Stimulated activated CD8-positive, alpha-beta memory T cell treated with anti-CD3 and anti-CD28 coated beads, Interleukin-15, amount 100 ng/mL, for 1 hour (primary cell): ENCODE measurements around the gene NSRP1.
"Not testable (repeated sequence)": the region's sequence is repeated elsewhere in the genome, so short reads cannot be mapped to it uniquely, and the experiment has no call there.

Experiments used
- DNase-seq: peaks from one replicate; pipeline ENCODE4 v3.0.0-alpha.2; 2020; ENCODE audit warnings: low read depth

NSRP1 gene

DNA sequence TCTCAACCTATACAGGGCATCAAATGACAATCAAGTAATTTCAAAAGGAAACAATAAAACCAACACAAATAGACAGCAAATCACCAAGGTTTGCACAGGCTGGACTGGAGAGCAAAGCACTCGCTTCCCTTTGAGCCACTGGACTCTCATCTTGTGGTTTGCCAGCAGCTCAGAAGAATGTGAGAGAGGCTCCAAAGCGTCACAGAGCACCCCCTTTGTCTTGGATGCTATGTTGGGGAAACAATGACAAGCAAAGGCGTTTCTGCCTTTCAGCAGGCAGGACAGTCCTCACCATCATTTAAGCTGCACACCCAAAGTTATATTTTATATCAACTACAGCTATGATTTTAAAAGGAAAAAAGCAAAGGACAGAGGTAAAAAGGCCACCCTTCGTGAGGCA, 105.6 kb downstream of the NSRP1 start:
- no peak for DNase-seq

DNA sequence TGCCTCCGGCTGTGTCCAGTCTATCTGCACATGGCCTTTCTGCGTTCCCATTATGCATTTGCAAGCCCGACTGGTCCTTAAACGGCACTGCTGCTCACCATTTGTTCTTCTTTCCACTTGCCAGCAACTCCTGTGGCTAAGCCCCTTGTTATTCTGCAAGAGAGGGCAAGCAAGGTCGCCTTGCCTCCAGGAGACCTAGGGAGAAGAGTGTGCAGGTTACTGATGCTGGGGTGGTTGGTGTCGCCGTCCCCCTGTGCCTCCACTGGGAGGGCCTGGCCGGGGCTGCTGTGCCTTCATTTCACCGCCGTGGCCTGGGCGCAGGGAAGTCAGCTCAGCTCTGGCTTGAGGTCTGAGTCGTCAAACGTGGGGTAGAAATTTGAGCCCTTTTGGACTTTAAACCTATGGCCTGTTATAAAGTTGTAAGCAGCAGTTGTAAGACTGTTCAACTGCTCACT, 106.1 kb downstream of the NSRP1 start:
- DNase-seq, result no peak

DNA sequence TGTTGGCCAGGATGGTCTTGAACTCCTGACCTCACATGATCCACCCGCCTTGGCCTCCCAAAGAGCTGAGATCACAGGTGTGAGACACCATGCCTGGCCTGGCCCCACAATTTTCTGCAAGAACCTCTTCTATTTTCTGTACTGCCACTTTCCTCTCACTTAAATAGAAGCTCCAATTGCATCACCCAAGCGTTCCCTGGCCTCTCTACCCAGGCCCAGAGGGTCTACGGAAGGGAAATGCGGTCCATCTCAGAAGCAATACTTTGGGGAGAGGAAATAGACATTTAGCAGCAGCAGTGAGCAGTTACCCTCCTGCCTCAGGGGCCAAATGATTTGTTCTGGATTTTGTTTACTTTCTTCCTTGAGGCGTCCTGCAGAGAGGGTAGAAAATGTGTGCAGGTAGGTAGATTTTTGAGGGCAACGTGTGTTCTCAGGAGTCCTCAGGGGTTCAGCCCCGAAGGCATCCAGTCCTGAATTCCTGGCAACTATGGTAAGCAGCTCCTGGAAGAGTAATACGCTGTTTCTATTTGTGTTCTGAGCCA, 107.9 kb downstream of the NSRP1 start:
- no peak for DNase-seq

DNA sequence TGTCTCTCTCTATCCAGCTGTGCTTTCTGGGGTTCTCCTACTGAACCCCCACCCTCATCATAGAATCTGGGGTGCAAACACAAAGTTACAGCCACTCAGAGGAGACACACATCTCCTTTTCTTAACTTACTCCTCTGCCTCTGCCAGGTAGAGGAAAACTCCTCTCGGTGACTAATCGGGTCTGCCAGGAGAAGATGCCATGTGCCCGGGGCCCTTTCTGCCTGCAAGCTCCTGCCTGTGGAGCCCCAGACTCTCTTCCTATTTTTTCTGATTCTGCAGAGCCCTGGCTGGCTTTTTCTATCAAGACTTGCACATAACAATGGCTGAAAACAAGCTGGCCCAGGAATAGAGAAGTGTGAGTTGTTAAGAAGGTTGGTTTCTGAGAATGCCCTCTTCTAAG, 108.5 kb downstream of the NSRP1 start:
- no peak for DNase-seq

DNA sequence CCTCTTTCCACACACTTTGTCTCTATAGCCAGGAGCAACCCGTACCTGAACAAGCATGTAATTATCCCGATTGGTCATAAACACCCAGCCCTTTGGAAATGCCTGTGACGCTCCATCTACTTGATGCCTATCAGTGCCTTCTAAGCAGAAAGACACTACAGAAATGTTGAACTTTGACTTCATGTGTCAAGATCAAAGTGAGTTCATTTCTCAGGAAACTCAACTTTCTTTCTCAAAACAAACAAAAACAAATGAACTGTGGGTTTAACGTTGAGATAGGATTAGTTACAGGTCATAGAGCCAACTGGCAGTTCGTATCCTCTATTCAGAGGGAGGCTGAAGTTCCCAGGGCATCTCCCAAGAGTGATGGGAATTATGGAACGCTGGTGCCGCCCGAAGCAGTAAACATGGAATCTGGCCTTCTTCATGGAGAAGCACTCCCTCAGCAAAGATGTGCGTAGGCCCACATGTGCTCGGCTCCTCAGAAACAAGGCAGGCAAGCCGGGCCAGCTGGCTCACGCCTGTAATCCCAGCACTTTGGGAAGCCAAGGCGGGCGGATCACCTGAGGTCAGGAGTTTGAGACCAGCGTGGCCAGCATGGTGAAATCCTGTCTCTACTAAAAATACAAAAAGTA, 109.4 kb downstream of the NSRP1 start:
- no peak for DNase-seq

DNA sequence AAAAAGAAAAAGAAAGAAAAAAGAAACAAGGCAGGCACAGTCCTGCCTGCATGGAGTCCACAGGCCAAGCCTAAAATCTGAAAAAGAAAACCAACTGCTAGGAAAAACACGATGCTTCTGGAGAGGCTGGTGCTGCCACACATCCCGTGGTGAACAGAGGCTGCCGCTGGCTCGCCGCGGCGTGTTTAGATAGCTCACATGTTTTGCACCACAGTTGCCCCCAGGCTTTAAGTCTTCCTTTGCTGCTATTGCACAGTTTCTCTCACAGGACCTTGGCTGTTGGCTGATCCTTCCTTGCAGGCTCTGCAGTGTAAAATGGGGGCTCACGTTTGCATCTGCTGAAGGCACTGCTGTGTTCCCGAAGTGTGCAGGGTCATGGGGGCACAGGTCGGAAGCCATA, 110.3 kb downstream of the NSRP1 start:
- DNase-seq, result no peak

DNA sequence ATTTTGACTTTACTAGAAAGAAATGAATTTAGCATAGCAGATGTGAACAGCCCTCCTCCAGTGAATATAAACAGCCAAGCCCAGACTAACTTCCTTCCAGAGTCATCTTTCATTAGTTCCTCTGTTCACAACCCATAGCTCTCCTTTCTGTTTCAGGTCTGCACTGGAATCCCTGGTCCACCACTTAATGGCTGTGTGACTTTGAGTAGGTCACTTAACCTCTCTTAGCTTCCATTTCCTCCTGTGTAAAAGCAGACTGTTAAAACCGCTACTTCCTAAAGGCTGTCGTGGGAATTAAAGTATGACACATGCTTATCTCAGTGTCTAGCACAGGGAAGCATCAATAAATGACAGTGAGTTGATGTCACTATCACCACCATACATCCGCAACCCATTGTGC, 111.4 kb downstream of the NSRP1 start:
- no peak for DNase-seq

DNA sequence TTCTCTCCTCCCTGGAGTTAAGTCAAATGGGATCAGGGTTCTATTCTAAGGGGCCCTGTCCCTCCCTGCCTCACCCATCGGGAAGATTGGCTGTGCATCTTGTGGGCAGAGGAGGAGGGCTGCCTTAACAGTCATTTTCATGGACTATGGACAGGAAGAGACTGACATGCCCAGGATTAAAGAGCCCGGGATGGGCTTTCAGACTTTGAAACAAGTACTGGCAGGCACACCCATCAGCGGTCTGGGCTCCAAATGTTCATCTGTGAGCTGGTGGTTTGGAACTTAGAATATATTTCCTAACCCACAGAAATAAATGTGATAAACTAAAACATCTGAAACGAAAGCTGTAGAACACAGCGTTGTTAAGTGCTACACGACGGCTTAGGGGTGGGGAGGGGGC, 112.4 kb downstream of the NSRP1 start:
- DNase-seq, result no peak

DNA sequence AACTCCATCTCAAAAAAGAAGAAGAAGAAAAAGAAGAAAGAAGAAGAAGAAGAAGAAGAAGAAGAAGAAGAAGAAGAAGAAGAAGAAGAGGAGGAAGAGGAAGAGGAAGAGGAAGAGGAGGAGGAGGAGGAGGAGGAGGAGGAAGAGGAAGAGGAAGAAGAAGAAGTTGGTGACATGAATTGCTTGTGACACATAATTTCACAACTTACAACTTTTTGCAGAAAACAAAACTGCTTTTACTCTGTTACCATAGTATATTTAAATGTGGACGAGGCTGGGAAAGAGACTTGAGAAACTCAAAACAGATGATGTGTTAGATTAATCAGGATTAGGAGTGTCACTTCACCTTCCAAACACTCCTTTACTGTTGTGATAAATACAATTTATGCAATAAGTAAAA, 113.4 kb downstream of the NSRP1 start:
- not testable (repeated sequence) for DNase-seq

DNA sequence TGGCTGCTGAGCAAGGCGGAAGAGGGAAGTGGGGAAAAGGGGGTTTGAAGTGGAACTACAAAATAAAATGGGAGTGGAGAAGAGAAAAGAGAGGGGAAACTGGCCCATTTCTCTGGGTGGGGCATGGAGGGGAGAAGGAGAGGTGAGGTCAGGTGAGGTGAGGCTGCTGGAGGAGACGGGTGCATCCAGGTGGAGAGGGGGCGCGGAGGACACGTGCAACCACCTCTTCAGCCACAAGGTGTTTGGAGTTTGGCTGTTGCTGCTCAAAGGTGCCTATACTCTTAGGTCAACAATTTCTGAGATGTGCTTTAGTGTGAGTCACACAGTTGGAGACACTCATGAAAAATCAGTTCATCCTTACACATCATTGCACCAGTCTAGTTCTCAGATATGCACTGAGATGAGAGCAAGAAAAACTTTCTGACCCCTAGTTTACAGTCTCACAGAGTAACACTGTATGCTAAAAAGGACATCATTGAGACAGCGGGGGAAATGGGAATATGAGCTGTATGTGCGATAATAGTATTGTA, 114.0 kb downstream of the NSRP1 start:
- DNase-seq, result no peak

DNA sequence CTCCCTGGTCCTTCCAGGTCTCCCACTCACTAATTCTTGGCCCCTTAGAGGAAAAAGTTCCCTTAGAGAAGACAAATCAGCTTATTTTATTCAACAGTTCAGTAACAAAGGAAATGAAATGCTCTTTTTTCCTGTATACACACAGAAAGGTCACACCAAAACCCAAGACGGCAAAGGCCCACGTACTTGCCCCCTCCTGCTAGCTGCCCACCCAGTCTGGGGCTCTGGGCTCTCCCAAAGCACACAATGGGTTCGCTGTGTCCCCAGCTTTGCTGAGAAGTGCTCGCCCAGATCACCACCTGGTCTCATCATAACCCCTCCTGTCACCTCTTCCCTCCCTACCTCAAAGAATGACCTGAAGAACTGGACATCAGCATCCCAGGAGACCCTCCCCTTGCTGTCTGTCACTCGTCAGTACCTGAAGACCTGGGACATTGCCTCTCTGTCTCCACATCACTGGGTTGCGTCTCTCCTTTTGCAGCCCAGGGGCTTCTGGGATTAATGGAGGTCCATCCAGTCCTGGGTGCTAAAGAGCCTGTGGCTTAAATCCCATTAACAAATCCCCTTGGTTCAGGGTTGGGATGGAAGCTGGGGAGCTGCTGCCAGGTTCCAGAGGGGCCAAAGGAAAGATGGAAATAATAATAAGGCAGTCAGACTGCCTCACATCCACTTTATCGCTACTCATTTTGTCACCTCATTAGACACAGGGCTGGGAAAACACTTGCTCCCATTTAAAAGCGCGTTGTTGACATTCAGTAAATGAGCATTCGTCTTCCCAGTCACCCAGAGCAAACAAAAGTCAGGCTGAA, 115.6 kb downstream of the NSRP1 start:
- no peak for DNase-seq

DNA sequence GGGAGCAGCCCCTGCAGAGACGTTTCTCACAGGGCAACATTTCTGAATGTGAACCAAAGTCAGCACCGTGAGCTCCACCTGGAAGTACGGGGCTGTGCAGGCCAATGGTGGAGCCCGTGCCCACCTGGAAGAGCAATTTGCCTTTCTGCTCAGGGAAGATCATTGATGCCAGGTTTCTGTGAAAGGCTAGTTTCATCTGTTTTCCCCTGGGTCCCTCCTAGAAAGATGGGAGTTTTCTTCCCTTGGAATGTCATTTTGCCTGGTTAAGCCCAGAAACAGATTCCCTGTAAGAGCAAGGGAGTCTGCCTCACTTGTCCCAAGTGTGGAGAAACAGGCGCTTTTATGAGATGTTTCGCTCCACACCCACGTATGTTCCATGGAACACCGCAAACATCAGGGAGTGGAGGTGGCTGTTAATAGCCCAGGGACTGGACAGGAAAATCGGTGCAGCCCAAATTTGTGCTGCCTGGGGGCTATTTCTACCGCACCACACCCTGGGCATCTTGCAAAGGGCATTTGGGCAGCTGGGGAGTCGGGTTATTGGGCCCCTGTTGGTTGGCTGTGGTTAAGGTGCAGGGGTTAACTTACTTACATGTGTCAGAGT, 116.3 kb downstream of the NSRP1 start:
- no peak for DNase-seq

DNA sequence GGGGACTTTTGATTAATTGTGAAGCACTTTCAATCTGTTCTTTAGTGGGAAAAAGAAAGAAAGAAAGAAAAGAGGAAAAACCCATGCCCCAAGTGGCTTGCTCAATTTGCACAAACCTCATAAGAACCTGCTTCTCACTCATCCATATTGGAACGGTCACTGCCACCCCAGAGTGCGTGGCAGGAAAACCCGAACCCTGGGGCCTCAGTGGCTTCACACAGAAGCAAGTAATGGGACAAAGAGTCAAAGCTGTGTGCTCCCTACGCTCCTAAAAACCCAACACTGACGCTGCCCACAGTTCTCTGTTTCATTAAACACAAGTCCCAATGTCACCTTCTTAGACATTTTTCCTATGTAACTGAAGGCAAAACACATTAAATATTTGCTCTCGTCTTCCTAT, 117.7 kb downstream of the NSRP1 start:
- no peak for DNase-seq

DNA sequence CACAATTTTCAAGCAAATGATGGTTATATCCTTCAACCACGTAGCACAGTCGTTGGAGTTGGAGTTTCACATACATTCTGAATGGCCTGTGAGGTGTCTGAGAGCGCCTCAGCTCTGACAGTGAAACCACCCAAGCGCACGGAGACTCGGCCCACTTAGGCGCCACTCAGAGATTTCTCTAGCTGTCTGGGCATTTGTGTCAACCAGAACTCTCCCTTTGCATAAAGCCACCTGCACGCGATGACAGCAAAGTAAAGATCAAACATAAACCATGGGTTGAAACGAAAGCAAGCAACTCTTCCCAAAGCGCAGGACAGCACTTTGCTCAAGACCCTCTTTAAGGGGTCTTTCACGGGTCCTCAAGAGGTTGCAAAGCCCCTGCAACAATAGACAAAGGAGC, 118.3 kb downstream of the NSRP1 start:
- DNase-seq, result no peak

DNA sequence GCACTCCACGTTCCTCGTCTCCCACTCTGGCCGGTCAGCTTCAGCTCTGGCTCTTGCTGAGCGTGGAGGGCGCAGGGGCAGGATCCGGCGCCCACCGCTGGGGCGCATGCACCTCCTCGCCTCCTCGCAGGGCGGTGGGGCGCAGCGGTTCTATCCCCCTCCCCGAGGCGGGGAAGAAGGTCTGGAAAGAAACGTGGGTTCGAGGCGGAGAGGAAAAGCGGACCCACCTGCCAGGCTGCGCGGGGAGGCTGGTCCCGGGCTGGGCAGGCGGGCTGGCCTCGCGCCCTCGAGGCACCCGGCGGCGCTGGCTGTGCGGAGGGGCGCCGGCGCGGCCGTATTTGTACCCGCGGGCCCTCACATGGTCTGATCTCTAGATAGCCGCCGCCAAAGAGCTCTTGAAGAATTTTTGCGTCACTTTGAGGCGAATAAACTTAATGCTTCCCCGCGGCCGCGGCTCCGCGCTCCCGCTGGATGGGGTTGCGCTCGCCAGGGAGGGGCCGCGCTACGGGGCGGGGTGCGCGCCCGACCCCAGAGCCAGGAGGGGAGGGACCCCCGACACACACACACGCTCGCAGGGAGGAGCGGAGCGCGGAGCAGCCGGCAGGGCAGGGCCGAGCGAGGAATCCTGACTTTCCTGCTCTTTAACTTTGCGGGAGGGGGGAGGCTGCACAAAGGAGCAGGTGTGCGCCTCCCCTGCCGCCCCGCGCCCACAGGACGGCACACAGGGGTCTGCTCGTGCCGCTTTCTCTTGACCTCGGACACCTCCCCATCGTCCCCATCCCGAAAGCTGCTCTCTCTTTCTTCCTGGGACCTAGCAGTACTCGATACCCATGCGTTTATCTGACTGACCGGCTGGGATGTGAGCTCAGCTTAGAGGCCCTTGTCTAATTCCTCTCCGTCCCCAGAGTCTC, 119.0 kb downstream of the NSRP1 start, which contains the start of gene SLC6A4:
Gene SLC6A4 (minus strand): TSS at position 312 of the 911 bp plus-strand sequence. CDS start 13,739 bp downstream, outside the sequence.
- no peak for DNase-seq
